Esophagus squamous epithelium (tissue), 4 donors: ENCODE measurements around the gene PAPPA.

ENCODE experiments used
- CTCF ChIP-seq, 6 experiments: fragments of 450-650 bp in 4 of 6; fragments of 200-600 bp in 2 of 6; sonication (generic) in 2 of 6; IDR thresholded peaks; one replicate each; pipeline ENCODE4 v1.5.1; 2016 to 2019; ENCODE audit warnings: antibody characterized with exemption in 6 of 6, mild to moderate bottlenecking in 4 of 6, moderate library complexity in 4 of 6
- POLR2A ChIP-seq, 4 donors: fragments of 450-650 bp; IDR thresholded peaks; one replicate each; pipeline ENCODE4 v1.6.1; 2017; ENCODE audit warnings: antibody characterized with exemption in 4 of 4, mild to moderate bottlenecking in 4 of 4, moderate library complexity in 3 of 4

- TF ChIP-seq CTCF (IDR thresholded peaks at IDR 0.05) (no peak), POLR2A (IDR thresholded peaks at IDR 0.05) (no peak)
Measured at GRCh38 chr9:116389541-116390302, 236.1 kb downstream of the PAPPA start.
